ENCODE data around the gene BEND7.

GRCh38 chr10:13399236-13399635 is 129.6 kb downstream of the BEND7 start:
- peak; percentile 26; the same call in 1 of the 2 replicates for TF ChIP-seq CTCF (conservative IDR thresholded peaks at IDR 0.05; ENCODE audit: low read depth, low read length)
- TF ChIP-seq EZH2 (IDR thresholded peaks at IDR 0.05; ENCODE audit: borderline replicate concordance, low read depth, low read length, poor library complexity, severe bottlenecking): no peak
